DMS153 treated with DMSO at 0.1 percent for 48 hours (cell line): ENCODE measurements around the gene GALT.

ENCODE experiments used
- DNase-seq: peaks from one replicate; lab custom pipeline; 2025; ENCODE audit not compliant: unreplicated experiment; lab: John Stamatoyannopoulos, UW

GALT gene

DNA sequence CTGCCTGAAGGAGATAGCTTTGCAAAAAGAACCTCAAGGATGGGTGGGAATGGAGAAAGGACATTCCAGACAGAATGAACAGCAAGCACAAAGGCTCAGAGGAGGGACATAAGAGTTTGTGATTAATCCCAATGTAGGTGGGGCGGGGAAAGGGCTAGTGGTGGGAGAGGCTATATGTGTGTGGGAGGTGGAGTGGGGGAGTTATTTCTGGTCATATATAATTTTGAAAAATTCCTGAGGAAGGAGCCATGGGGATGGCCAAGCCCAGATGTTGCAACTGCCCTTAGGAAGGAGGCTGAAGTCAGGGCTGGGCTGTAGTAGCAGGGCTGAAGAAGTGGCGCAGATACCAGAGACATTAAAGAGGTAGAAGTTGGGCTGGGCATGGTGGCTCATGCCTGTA lies 29.4 kb downstream of the GALT start:
- no peak for DNase-seq

DNA sequence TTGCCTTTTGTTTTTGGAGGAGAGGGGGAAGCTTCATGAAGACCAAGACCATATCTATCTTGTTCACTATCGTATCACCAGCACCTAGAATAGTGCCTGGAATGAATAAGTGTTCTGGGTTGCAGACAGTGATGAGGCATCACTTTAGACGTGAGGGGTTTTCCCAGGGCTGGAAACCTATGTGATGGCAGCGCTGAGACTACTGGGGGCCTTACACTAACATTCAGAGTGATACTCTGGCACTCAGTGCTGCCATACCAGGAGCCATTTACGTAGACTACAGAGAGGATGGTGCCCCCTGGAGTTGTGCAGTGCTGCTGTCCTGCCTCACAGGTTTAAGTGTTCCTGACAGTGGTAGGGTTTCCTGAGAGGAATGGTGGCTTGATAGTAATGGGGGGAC lies 37.7 kb downstream of the GALT start:
- no peak for DNase-seq

DNA sequence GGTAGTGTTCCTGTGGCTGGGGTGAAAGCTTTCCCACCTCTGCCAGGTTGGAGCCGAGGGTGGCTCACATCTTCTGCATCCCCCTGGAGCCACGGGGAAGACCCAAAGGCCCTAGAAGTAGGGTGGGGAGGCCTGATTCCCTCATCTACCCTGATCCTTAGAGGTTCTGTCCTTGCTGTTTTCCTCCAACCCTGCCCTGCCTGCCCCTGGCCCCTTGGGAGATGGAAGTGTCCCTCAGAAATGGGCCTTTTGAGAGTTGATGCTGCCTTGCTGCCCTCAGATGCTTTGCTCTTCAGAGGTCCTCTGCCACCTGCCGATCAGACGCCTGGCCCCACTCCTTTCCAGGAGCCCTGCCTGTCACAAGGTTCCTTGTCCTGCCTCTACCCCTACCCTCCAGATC lies 38.3 kb downstream of the GALT start:
- DNase-seq: no peak

GRCh38 chr9:34685591-34685990 lies 39.1 kb downstream of the GALT start:
- DNase-seq: no peak

DNA sequence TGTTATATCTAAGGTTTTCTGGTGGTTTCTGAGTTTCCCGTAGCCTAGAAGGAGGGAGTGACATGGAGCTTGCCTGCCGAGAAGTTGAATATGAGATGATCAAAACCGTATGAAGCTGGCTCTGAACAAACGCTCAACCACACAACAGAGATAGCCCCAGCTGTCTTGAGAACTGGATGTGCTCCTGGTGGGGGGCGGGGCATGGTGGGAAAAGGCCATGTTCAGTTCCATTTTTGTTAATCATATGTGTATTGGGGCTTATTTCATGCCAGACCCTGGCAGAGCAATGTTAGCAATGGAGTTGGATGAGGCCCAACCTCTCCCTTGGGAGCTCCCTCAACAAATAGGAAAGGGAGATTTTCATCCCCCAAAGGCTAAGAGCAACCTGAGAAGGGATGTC lies 39.8 kb downstream of the GALT start:
- DNase-seq: no peak

DNA sequence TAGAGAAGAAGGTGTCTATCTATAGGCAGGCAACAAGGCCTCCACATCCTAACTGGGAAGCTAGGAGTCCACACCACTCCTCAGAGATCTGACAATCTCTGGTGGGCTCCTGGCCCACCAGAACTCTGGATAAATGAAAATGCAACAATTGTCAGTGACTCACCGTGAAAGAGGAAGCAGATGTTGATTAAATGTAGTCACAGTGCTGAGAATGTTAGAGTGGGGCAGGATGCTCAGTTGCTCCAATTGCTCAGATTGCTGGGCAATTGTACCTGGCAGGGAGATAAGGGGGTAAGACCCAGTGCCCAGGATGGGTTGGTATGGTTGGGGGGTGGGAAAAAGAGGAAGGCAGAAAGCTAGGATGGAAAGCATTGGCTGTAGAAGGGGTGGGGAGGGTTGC lies 40.3 kb downstream of the GALT start:
- DNase-seq: no peak

DNA sequence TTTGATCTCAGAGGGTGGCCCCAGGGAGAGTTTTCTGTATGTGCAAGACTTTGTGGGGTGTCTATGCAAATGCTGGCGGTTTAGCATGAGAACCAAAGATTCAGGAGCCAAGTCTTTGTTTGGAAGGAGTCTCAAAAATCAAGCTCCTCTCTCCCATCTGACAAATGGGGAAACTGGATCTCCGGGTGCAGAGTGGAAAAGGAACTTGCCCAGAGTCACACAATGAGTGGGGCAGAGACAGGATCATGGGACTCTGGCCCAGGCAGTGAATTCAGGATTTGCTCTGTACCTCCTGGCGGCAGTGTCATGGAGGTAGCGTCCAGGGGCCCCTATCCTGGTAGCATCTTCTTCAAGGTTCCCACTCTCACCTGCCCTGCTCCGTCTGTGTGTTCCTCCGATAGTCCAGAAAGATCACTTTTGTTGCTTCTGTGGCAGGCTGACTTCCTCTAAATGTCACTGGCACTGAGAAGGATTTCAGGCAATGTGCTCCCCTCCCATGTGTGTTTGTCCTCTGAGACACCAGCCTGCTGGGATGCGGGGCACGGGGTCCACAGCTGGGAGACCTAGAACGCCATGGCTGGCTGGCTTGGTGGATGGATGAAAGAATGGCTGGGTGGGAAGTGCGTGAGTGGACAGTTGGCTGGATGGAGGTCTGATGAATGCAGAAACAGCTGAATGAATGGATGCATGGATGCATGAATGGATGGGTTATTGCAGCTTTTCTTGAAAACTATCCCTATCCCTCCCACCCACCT lies 41.0 kb downstream of the GALT start:
- DNase-seq: no peak

DNA sequence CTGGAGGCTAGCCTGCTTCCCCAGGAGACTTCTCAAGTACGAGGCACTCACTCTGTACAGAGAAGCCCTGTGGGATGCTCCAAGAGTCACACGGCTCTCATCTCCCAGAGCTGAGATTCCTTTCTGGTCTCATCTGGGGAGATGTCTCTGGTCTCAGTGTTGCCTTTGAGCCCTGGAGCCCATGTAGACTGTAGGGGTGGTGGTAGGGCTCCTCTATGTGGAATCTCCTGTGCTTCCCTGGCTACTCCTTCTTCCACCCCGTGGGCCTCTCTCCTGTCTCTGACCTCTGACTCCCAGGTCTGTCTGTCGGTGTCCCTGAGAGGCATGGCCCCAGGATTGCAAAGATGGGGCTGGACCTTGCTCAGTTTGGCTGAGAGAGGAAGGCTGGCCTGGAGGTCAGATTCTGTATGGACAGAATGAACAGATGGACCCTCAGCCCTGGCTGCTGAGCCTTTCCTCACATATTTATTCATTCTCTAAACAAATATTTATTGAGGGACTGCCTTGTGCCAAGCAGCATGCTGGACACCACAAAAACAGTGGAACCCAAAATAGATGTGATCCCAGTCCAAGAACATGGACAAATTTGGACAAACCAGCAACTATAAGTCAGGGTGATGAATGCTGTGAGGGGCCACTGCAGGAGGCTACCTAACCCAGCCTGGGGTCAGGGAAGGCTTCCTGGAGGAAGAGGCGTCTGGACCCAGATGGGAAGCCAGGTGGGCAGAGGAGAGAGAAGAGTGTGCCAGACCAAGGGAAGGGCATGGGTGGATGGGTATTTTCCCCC lies 42.0 kb downstream of the GALT start:
- no peak for DNase-seq

DNA sequence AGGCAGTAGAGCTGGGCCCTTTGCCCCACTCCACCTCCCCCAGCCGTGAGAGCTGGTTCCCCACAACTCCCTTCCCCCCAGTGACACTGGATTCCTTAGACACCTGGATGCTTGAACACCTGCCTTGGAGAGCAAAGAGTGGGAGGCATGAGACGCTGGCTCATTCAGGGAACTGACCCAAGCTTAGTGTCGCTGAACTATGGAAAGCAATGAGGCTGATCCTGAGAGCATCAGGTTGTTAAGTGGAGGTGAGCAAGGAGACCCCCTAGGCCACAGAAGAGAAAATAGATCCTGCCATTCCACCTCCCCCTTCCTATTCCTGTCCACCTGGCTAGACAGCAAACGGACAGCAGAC lies 42.6 kb downstream of the GALT start:
- DNase-seq: no peak

- DNase-seq: no peak
These were observed 43.0 kb downstream of the GALT start for GRCh38 chr9:34689512-34689911.

DNA sequence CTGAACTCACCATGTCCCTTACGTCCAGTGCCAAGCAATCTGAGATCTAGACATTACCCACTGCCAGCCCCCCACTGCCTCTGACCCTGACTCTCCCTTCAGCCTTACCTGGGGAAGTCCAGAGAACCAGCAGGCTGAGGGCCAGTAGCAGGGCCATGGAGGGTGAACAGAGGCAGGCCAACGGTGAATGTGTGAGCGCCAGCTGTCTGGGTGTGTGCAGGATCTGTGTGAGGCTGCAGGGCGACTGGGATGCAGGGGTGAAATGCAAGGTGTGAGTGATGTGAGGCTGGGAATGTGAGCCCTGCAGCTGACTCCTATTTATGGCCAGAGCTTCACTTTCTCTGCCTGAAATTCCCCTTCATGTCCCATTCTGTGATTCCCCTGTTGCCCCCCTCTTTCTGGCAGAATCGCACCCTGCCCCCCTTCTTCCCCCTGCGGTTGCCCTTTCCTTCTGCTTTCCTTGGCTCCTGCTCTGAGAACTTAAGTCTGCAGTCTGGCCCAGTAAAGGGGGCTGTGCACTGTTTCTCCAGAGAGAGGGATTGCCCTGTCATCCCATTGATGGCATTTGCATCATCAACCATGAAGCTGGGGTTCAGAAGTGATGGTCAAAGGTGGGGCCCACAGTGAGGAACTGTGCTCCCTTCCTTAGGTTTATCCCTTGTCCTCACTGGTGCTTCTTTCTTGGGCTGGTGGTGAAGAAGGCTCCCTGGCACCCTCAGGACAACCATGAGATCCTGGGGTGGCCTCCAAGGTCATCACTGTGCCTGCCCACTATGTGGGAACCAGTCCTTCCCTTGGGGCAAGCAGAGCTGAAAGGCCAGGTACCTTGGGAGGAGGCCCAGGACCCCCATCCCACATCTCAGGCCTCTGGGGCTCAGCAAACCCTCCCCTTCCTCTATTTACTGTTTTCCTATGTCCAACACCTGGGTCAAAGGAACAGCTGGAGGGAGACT lies 44.8 kb downstream of the GALT start, which contains the start of gene CCL19:
Gene CCL19 (minus strand): TSS at position 294 of the 953 bp plus-strand sequence. CDS start 137 bp downstream, at position 157.
- no peak for DNase-seq

DNA sequence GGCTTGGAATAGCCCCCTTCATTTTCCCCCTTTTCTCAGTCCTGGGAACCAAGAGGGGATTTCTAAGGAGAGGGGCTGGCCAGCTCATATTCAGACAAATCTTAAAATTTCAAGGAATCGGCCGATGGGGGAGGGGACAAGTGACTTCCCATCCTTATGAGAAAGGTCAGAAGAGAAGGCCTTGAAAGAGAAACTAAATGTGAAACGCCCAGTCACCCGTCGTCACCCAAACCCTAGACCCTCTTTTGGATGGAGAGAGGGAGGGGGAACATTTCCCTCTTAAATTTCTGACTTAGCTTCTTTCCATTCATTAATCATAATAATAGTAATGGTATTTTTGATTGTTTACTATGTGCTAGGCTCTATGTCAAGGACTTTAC lies 45.5 kb downstream of the GALT start:
- DNase-seq: no peak

- DNase-seq: no peak
These were observed 47.1 kb downstream of the GALT start for GRCh38 chr9:34693560-34693959.

GRCh38 chr9:34694811-34695210 lies 48.3 kb downstream of the GALT start:
- DNase-seq: no peak
